Adrenal gland (tissue), 12 donors: Measurements from ENCODE around the gene TNS3. TPM values are rescaled to one million over a fixed set of nuclear protein-coding genes. Genes with fewer than 3 reads are reported as not detected.

ENCODE experiments used
- DNase-seq, 7 donors: peaks; one replicate each; pipeline ENCODE4 v3.0.0-alpha.2; 2019 to 2020
- H3K27ac ChIP-seq, 5 donors: fragments of 200-600 bp; sonication (generic) in 4 of 5; 1 replicate in 3 of 5; 2 replicates in 2 of 5; pipeline versions ENCODE4 v1.5.1 to v1.8.0; 2016 to 2020; ENCODE audit warnings: mild to moderate bottlenecking in 1 of 5
- H3K27me3 ChIP-seq: fragments of 200-600 bp; 2 replicates; pipeline ENCODE4 v1.8.0; 2021
- H3K36me3 ChIP-seq, 2 donors: fragments of 200-600 bp; replicated peaks in 1 of 2; 1 replicate in 1 of 2; 2 replicates in 1 of 2; pipeline versions ENCODE4 v1.5.1 to v1.8.0; 2018 to 2022
- H3K4me1 ChIP-seq, 2 donors: fragments of 200-600 bp; replicated peaks in 1 of 2; 1 replicate in 1 of 2; 2 replicates in 1 of 2; pipeline versions ENCODE4 v1.5.1 to v1.8.0; 2018 to 2021
- H3K4me3 ChIP-seq, 4 donors: fragments of 200-600 bp; sonication (generic) in 3 of 4; one replicate each; pipeline ENCODE4 v1.5.1; 2016 to 2018
- H3K9me3 ChIP-seq, 3 donors: fragments of 200-600 bp; sonication (generic) in 1 of 3; replicated peaks in 1 of 3; 1 replicate in 2 of 3; 2 replicates in 1 of 3; pipeline versions ENCODE4 v1.5.1 to v1.8.0; 2016 to 2021
- CTCF ChIP-seq, 6 experiments: fragments of 450-650 bp in 4 of 6; fragments of 200-600 bp in 2 of 6; sonication (generic) in 1 of 6; IDR thresholded peaks; 1 replicate in 5 of 6; 2 replicates in 1 of 6; pipeline versions ENCODE4 v1.5.1 to v1.8.0; 2016 to 2021; ENCODE audit warnings: antibody characterized with exemption in 6 of 6, mild to moderate bottlenecking in 2 of 6, moderate library complexity in 1 of 6
- POLR2A ChIP-seq, 2 donors: fragments of 450-650 bp; IDR thresholded peaks; one replicate each; pipeline ENCODE4 v1.6.1; 2017; ENCODE audit warnings: antibody characterized with exemption in 2 of 2, mild to moderate bottlenecking in 2 of 2, moderate library complexity in 1 of 2
- WGBS, 4 donors: extraction: QIAGEN DNeasy Blood & Tissue Kit in 2 of 4; methylation state at CpG; one replicate each; pipeline versions ENCODE4 v1.1.5 to v1.1.7; 2013 to 2017; 5-methylcytosine and 5-hydroxymethylcytosine counted together
- intact Hi-C, 2 donors: fragments of 100-400 bp; cut with DNase I; formaldehyde crosslinking; loops; one replicate each; pipeline versions ENCODE4 v1.14.1 to v1.15.0; 2022 to 2023
- polyA plus RNA-seq, 3 donors: library from polyadenylated mRNA; stranded (reverse); fragments of 200-250 nt in 2 of 3; fragments of 350-450 nt in 1 of 3; fragmentation: Illumina TruSeq in 1 of 3; extraction: RNeasy Lipid Tissue Mini Kit (QIAGEN cat#74804) in 1 of 3; gene quantifications; one replicate each; pipeline ENCODE4 v1.2.3, GENCODE V29; 2013 to 2014
- total RNA-seq, 9 donors: library from RNA; depleted of rRNA in 4 of 9; stranded (reverse); fragments of >200 nt in 4 of 9; fragments of 120-200 nt in 1 of 9; fragmentation: NEBNext Ultra II Directional in 1 of 9; extraction: Animal tissue kit (Norgen Biotek cat#: 25700) in 1 of 9; gene quantifications; one replicate each; pipeline versions ENCODE4 v1.1.0 to v1.2.4, GENCODE V29; 2013 to 2023
- donor health status: healthy with polysubstance abuse.
- donor health status: Bipolar disorder and iron deficiency.
- donor health status: DM: yes; HTN: yes; CAD: no.
- donor health status: DM: no; HTN: no; CAD: no.
- donor health status: DM: no; HTN: no; CAD: no.
- donor health status: DM: yes; HTN: yes; CAD: no.

The TNS3 gene
- total and polyA plus RNA-seq, 12 donors, result 21.0 to 188 (median 99.8) TPM

- Histone ChIP-seq H3K27me3 (no peaks in the 10 kb centered on the region), H3K36me3 (no peaks in the 10 kb centered on the region), H3K4me3 (no peak overlapping the region), H3K4me1 (peaks cover 0 to 30% of the 10 kb centered on the region in 2 donors), H3K27ac (no peak overlapping the region), H3K9me3 (no peaks in the 10 kb centered on the region)
- intact Hi-C loops, result no loop called here
- no peak for DNase-seq
- WGBS, 4 donors, result 93 to 100% (median 98%) methylated on average over 8 of the region's 8 CpGs
- TF ChIP-seq POLR2A (IDR thresholded peaks at IDR 0.05) (no peak), CTCF (IDR thresholded peaks at IDR 0.05) (no peak)
Measured at GRCh38 chr7:47548546-47548945, 33.4 kb downstream of the TNS3 start.

GRCh38 chr7:47546733-47547494, 35.0 kb downstream of the TNS3 start:
- Histone ChIP-seq H3K9me3 (no peaks in the 10 kb centered on the region), H3K4me1 (peaks cover 0 to 16% of the 10 kb centered on the region in 2 donors), H3K4me3 (no peak overlapping the region), H3K27me3 (no peaks in the 10 kb centered on the region), H3K27ac (no peak overlapping the region), H3K36me3 (no peaks in the 10 kb centered on the region)
- no peak for TF ChIP-seq CTCF (IDR thresholded peaks at IDR 0.05)
- TF ChIP-seq POLR2A (IDR thresholded peaks at IDR 0.05), result no peak
- intact Hi-C loops, result no loop called here
- no peak for DNase-seq
- WGBS, 4 donors, result 88 to 91% (median 91%) methylated on average over 17 to 19 of the region's 19 CpGs

GRCh38 chr7:47546171-47546570, 35.7 kb downstream of the TNS3 start:
- DNase-seq, result no peak
- intact Hi-C loops, result no loop called here

GRCh38 chr7:47544416-47544815, 37.5 kb downstream of the TNS3 start:
- H3K9me3 ChIP-seq, result no peaks in the 10 kb centered on the region
- WGBS, 4 donors, result 73 to 100% (median 91%) methylated on average over 2 to 3 of the region's 3 CpGs
- H3K27ac ChIP-seq, result peak overlapping the region in 1 of 5 donors; percentile 2
- H3K27me3 ChIP-seq, result no peaks in the 10 kb centered on the region
- H3K4me1 ChIP-seq, result peaks cover 6 to 35% of the 10 kb centered on the region in 2 donors
- no peak overlapping the region for H3K4me3 ChIP-seq
- TF ChIP-seq POLR2A (IDR thresholded peaks at IDR 0.05) (no peak), CTCF (IDR thresholded peaks at IDR 0.05) (no peak)
- no peaks in the 10 kb centered on the region for H3K36me3 ChIP-seq
- no peak for DNase-seq
- intact Hi-C loops, result no loop called here

More at GRCh38 chr7:47546171-47546570, 35.7 kb downstream of the TNS3 start:
- TF ChIP-seq POLR2A (IDR thresholded peaks at IDR 0.05) (no peak), CTCF (IDR thresholded peaks at IDR 0.05) (no peak)
- no peaks in the 10 kb centered on the region for H3K36me3 ChIP-seq
- H3K27ac ChIP-seq, result no peak overlapping the region
- peaks cover 0 to 18% of the 10 kb centered on the region in 2 donors for H3K4me1 ChIP-seq
- no peaks in the 10 kb centered on the region for H3K9me3 ChIP-seq
- WGBS, 4 donors, result 94 to 96% (median 95%) methylated on average over 14 of the region's 14 CpGs
- no peak overlapping the region for H3K4me3 ChIP-seq
- H3K27me3 ChIP-seq, result no peaks in the 10 kb centered on the region
